Naive thymus-derived CD8-positive, alpha-beta T cell (primary cell): ENCODE measurements around the gene CALR. TPM values are rescaled to one million over a fixed set of nuclear protein-coding genes. Genes with fewer than 3 reads are reported as not detected.

Source experiments
- ATAC-seq, 2 donors: fragments of 150-1000 bp; cut with Tn5 transposase in 1 of 2; sonication (Bioruptor Pico), chemical (Tn5 transposase) in 1 of 2; 1 replicate in 1 of 2; 2 replicates in 1 of 2; pipeline ENCODE4 v1.10.0; 2021; ENCODE audit warnings: mild to moderate bottlenecking in 2 of 2, moderate library complexity in 2 of 2
- POLR2A ChIA-PET: fragments of 350-600 bp; sonication (Branson Sonifier 250); formaldehyde crosslinking; loops from one replicate; lab custom pipeline; 2021; ENCODE audit warnings: antibody characterized with exemption; lab: Charles Lee
- DNase-seq, 10 donors: peaks; one replicate each; pipeline versions ENCODE4 v3.0.0 to v3.0.0-alpha.2; 2020 to 2022
- H3K27ac Mint-ChIP-seq, 10 donors: one replicate each; pipeline ENCODE4 v1.8.0; 2020 to 2022; ENCODE audit warnings: mild to moderate bottlenecking in 10 of 10, mixed read lengths in 10 of 10, moderate library complexity in 4 of 10, inconsistent platforms in 1 of 10
- H3K27me3 Mint-ChIP-seq, 5 donors: one replicate each; pipeline ENCODE4 v1.8.0; 2021 to 2022; ENCODE audit warnings: mixed read lengths in 5 of 5
- H3K36me3 Mint-ChIP-seq, 3 donors: one replicate each; pipeline ENCODE4 v1.8.0; 2020 to 2022; ENCODE audit warnings: mixed read lengths in 3 of 3, mild to moderate bottlenecking in 2 of 3, inconsistent platforms in 1 of 3
- H3K4me1 Mint-ChIP-seq, 4 donors: one replicate each; pipeline ENCODE4 v1.8.0; 2021 to 2022; ENCODE audit warnings: mixed read lengths in 4 of 4
- H3K4me3 Mint-ChIP-seq, 10 donors: one replicate each; pipeline ENCODE4 v1.8.0; 2020 to 2022; ENCODE audit warnings: mild to moderate bottlenecking in 10 of 10, mixed read lengths in 10 of 10, moderate library complexity in 6 of 10, inconsistent platforms in 1 of 10
- H3K9me3 Mint-ChIP-seq, 9 donors: one replicate each; pipeline ENCODE4 v1.8.0; 2020 to 2022; ENCODE audit warnings: mixed read lengths in 9 of 9, mild to moderate bottlenecking in 3 of 9, inconsistent platforms in 1 of 9, moderate library complexity in 1 of 9
- polyA plus RNA-seq, 3 donors: library from polyadenylated mRNA; unstranded; fragments of 300-500 nt; fragmentation: Illumina TruSeq; gene quantifications; one replicate each; pipeline ENCODE4 v1.2.3, GENCODE V29; 2021
- total RNA-seq, 8 experiments: library from RNA in 2 of 8; stranded (reverse) in 2 of 8; gene quantifications; one replicate each; pipeline ENCODE4 v1.2.3 and lab custom pipeline; 2021 to 2026

The CALR gene
- total and polyA plus RNA-seq, 5 experiments from 2014 or later = 135 to 463 (median 190) TPM

DNA sequence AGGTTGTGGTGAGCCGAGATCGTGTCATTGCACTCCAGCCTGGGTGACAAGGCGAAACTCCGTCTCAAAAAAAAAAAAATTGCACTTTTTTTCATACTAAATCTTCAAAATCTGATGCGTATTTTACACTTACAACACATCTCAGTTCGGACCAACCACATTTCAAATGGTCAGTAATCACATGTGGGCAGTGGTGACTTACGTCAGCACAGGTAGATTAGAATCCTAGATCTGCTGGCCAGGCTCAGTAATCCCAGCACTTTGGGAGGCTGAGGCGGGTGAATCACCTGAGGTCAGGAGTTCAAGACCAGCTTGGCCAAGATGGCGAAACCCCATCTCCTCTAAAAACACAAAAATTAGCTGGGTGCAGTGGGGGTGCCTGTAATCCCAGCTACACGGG, 3.3 kb upstream of the CALR start:
- no peak overlapping the region for H3K27ac Mint-ChIP-seq
- H3K4me1 Mint-ChIP-seq = peaks cover 30 to 63% (median 59%) of the 10 kb centered on the region in 4 donors
- peak overlapping the region in 5 of 10 donors; percentile 5 to 33 (median 24) for H3K4me3 Mint-ChIP-seq
- no peak for DNase-seq
- H3K9me3 Mint-ChIP-seq = no peaks in the 10 kb centered on the region
- no peaks in the 10 kb centered on the region for H3K27me3 Mint-ChIP-seq
- POLR2A ChIA-PET = interaction anchor here (0.9 to 6.0 kb wide), 3 partner anchors 17 to 183 kb away, joined by 3 to 122 read pairs (median 37); partner anchors contain the start of genes GCDH, NACC1 and SYCE2
- no peak for ATAC-seq
- peaks cover 4 to 23% (median 4%) of the 10 kb centered on the region in 3 donors for H3K36me3 Mint-ChIP-seq

DNA sequence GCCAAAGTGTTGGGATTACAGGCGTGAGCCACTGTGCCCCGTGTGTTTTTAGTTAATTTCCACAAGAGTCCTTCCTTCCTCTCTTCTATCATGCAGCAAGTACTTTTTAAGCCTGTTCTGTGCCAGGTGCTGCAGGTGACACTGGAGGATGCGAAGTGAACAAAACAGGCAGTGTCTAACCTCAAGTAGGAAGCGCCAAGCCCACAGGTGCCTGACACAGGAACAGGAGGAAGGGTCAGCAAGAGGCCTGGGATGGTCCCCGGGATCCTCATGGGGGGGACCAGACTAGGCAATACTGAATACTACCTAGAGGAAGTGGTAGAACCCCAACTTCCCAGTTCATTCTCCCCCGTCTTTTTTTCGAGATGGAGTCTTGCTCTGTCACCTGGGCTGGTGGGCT, 1.8 kb upstream of the CALR start:
- peak overlapping the region in 9 of 10 donors; percentile 1 to 94 (median 74) for H3K27ac Mint-ChIP-seq
- no peak for DNase-seq
- no peaks in the 10 kb centered on the region for H3K9me3 Mint-ChIP-seq
- peaks cover 36 to 68% (median 66%) of the 10 kb centered on the region in 4 donors for H3K4me1 Mint-ChIP-seq
- peak overlapping the region in 9 of 10 donors; percentile 30 to 97 (median 50) for H3K4me3 Mint-ChIP-seq
- ATAC-seq = no peak
- H3K36me3 Mint-ChIP-seq = peaks cover 5 to 32% (median 8%) of the 10 kb centered on the region in 3 donors
- no peaks in the 10 kb centered on the region for H3K27me3 Mint-ChIP-seq
- POLR2A ChIA-PET = interaction anchor here (1.2 to 3.3 kb wide), 3 partner anchors 22 to 154 kb away, joined by 3 to 56 read pairs (median 8); partner anchors contain the start of genes GCDH and KLF1

DNA sequence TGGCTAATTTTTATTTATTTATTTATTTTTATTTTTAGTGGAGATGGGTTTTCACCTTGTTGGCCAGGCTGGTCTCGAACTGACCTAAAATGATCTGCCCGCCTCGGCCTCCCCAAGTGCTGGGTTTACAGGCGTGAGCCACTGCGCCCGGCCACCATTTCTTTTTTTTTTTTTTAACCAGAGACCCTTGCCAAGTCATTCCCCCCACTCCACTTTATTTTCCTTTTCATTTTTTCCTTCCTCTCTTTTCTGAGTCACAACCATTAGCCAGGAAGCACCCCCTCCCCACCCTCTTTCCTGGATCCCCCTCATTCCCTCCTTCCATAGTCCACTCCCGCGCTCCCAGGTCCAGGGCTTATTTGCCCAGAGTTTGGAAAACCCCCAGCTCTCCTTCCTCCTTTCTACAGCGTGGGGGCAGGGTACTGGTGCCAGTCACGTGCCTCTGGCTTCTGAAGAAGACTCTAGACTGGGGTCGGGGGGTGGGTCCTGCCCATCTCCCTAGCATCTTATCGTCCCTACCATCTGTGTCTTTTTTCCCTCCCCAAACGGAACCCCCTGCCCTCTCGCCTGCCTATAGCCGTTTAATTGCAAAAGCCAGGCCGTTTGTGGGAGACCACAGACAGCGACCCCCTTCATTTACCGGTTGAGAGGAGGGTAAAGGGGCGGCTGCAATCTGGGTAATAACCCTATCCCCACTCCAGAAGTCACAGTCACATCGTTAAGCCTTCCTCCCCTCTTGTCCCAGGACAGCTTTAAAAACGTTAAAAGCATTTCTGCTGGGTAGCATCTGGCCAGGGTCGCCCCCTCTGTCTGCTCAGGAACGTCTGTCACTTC, 1.1 kb upstream of the CALR start:
- peaks cover 5 to 40% (median 10%) of the 10 kb centered on the region in 3 donors for H3K36me3 Mint-ChIP-seq
- ATAC-seq (no peak), DNase-seq (no peak)
- H3K27ac Mint-ChIP-seq = peak overlapping the region; percentile 57 to 99 (median 96)
- peak overlapping the region; percentile 97 to 100 (median 98) for H3K4me3 Mint-ChIP-seq
- H3K27me3 Mint-ChIP-seq = no peaks in the 10 kb centered on the region
- H3K9me3 Mint-ChIP-seq = no peaks in the 10 kb centered on the region
- peaks cover 34 to 71% (median 66%) of the 10 kb centered on the region in 4 donors for H3K4me1 Mint-ChIP-seq
- POLR2A ChIA-PET = interaction anchor here (0.6 to 3.3 kb wide), 14 partner anchors 10 to 168 kb away, joined by 3 to 56 read pairs (median 6); partner anchors contain the start of genes GADD45GIP1, GCDH, JUNB and KLF1

DNA sequence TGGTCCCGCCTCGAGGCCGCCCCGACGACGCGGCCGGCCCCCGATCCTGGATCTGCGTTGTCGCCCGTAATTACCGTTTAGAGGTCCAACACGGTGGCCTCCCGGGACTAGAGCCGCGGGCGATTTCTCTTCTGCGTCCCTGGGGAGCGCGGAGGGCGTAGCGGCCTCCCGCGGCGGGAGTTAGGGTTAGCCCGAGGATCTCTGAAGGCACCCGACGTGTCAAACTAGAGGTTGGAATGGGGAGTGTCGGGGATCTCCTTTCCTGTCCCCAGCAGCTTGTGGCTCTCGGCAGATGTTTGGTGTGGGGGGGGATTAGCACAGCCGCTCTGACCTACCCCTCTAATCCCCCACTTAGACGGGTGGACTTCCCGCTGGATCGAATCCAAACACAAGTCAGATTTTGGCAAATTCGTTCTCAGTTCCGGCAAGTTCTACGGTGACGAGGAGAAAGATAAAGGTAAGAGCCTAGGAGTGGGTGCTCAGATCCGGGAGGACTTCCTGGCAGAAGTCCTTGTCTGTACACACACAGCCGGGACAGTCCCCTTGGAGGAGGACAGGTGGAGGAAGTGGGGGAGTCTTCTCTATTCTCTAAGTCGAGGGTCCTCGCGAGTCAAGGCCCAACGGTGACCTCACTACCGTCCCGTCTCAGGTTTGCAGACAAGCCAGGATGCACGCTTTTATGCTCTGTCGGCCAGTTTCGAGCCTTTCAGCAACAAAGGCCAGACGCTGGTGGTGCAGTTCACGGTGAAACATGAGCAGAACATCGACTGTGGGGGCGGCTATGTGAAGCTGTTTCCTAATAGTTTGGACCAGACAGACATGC, 581 bp downstream of the CALR start:
- H3K4me1 Mint-ChIP-seq = peaks cover 27 to 70% (median 61%) of the 10 kb centered on the region in 4 donors
- H3K27ac Mint-ChIP-seq = peak overlapping the region; percentile 94 to 99 (median 96)
- POLR2A ChIA-PET = interaction anchor here (0.8 to 3.3 kb wide), 8 partner anchors 9 to 161 kb away, joined by 3 to 56 read pairs (median 8); partner anchors contain the start of genes GADD45GIP1, GCDH, JUNB and KLF1
- H3K9me3 Mint-ChIP-seq = no peaks in the 10 kb centered on the region
- peak overlapping the region; percentile 97 to 100 (median 98) for H3K4me3 Mint-ChIP-seq
- H3K36me3 Mint-ChIP-seq = peaks cover 5 to 52% (median 16%) of the 10 kb centered on the region in 3 donors
- DNase-seq (peak in 6 of 10 donors; percentile 15 to 70 (median 32)), ATAC-seq (peak; percentile 23 to 28)
- H3K27me3 Mint-ChIP-seq = no peaks in the 10 kb centered on the region

DNA sequence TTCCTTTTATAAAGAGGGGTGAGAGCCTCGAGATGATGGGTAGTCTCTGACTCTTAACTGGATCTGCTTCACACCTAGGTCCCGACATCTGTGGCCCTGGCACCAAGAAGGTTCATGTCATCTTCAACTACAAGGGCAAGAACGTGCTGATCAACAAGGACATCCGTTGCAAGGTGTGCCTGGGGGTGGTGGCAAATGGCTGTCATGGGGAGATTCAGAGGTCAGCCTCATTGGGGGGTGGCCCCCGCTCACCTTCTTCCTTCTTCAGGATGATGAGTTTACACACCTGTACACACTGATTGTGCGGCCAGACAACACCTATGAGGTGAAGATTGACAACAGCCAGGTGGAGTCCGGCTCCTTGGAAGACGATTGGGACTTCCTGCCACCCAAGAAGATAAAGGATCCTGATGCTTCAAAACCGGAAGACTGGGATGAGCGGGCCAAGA, 1.6 kb downstream of the CALR start:
- Mint-ChIP-seq H3K36me3 (peaks cover 5 to 58% (median 16%) of the 10 kb centered on the region in 3 donors), H3K4me1 (peaks cover 27 to 74% (median 65%) of the 10 kb centered on the region in 4 donors)
- POLR2A ChIA-PET = interaction anchor here (0.8 to 3.3 kb wide), 6 partner anchors 8 to 160 kb away, joined by 3 to 56 read pairs (median 6); partner anchors contain the start of genes GADD45GIP1, GCDH, KLF1 and SYCE2

DNA sequence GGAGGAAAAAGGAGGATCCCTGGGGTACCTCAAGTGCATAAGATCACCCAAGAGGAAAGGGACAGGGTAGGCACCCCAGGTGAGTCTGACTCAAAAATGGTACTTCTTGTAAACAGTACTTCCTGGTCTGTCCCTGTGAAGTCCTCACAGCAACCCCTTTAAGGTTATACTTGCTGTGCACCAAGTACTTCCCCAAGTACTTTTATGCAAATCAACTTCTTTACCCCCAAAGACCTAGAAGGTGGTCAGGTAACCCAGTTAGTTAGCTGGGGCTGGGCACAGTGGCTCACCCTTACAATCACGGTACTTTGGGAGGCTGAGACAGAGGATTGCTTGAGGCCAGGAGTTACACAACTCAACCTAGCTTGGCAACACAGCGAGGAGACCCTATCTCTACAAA, 2.5 kb downstream of the CALR start:
- Mint-ChIP-seq H3K27me3 (peaks cover 0 to 2% (median 0%) of the 10 kb centered on the region in 5 donors), H3K4me3 (peak overlapping the region; percentile 40 to 100 (median 74)), H3K36me3 (peaks cover 5 to 63% (median 16%) of the 10 kb centered on the region in 3 donors), H3K9me3 (no peaks in the 10 kb centered on the region), H3K27ac (peak overlapping the region; percentile 14 to 99 (median 90)), H3K4me1 (peaks cover 33 to 81% (median 73%) of the 10 kb centered on the region in 4 donors)
- DNase-seq (no peak), ATAC-seq (no peak)
- POLR2A ChIA-PET = interaction anchor here (0.6 to 1.1 kb wide), 4 partner anchors 13 to 259 kb away, joined by 3 to 6 read pairs (median 4); partner anchors contain the start of genes DHPS and SYCE2

More for the DNA sequence above, 1.6 kb downstream of the CALR start:
- peak overlapping the region; percentile 97 to 100 (median 98) for H3K4me3 Mint-ChIP-seq
- H3K27me3 Mint-ChIP-seq = no peaks in the 10 kb centered on the region
- H3K27ac Mint-ChIP-seq = peak overlapping the region; percentile 51 to 99 (median 96)
- no peaks in the 10 kb centered on the region for H3K9me3 Mint-ChIP-seq
- DNase-seq = no peak
- no peak for ATAC-seq

DNA sequence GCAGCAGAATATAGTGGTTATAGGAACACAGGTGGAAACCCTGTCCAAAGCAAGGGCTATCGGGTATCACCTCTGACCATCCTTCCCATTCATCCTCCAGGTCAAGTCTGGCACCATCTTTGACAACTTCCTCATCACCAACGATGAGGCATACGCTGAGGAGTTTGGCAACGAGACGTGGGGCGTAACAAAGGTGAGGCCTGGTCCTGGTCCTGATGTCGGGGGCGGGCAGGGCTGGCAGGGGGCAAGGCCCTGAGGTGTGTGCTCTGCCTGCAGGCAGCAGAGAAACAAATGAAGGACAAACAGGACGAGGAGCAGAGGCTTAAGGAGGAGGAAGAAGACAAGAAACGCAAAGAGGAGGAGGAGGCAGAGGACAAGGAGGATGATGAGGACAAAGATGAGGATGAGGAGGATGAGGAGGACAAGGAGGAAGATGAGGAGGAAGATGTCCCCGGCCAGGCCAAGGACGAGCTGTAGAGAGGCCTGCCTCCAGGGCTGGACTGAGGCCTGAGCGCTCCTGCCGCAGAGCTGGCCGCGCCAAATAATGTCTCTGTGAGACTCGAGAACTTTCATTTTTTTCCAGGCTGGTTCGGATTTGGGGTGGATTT, 5.1 kb downstream of the CALR start:
- H3K4me3 Mint-ChIP-seq = peak overlapping the region in 7 of 10 donors; percentile 6 to 75 (median 37)
- no peaks in the 10 kb centered on the region for H3K9me3 Mint-ChIP-seq
- H3K27me3 Mint-ChIP-seq = peaks cover 0 to 2% (median 0%) of the 10 kb centered on the region in 5 donors
- H3K4me1 Mint-ChIP-seq = peaks cover 26 to 75% (median 62%) of the 10 kb centered on the region in 4 donors
- POLR2A ChIA-PET = interaction anchor here (1.0 to 1.5 kb wide), 4 partner anchors 10 to 52 kb away, joined by 3 to 8 read pairs (median 4); partner anchors contain the start of genes FARSA, GADD45GIP1 and GCDH
- no peak for ATAC-seq
- H3K27ac Mint-ChIP-seq = peak overlapping the region in 8 of 10 donors; percentile 47 to 92 (median 74)
- DNase-seq = no peak
- H3K36me3 Mint-ChIP-seq = peaks cover 5 to 72% (median 18%) of the 10 kb centered on the region in 3 donors

DNA sequence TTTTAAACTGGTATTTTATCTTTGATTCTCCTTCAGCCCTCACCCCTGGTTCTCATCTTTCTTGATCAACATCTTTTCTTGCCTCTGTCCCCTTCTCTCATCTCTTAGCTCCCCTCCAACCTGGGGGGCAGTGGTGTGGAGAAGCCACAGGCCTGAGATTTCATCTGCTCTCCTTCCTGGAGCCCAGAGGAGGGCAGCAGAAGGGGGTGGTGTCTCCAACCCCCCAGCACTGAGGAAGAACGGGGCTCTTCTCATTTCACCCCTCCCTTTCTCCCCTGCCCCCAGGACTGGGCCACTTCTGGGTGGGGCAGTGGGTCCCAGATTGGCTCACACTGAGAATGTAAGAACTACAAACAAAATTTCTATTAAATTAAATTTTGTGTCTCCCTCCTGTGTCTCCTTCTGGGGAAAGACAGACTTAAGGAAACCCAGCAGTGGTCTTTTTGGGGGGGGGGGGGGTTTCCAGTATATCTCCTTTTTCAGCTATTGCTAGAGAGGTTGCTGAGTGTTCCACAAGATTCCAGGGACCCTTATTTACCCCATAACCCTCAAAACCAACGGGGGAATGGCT, 5.8 kb downstream of the CALR start:
- no peak for DNase-seq
- Mint-ChIP-seq H3K4me1 (peaks cover 22 to 71% (median 57%) of the 10 kb centered on the region in 4 donors), H3K9me3 (no peaks in the 10 kb centered on the region), H3K36me3 (peaks cover 5 to 75% (median 18%) of the 10 kb centered on the region in 3 donors), H3K27ac (peak overlapping the region in 8 of 10 donors; percentile 59 to 99 (median 93)), H3K4me3 (peak overlapping the region in 3 of 10 donors; percentile 24 to 99 (median 38)), H3K27me3 (peaks cover 0 to 2% (median 0%) of the 10 kb centered on the region in 5 donors)
- ATAC-seq = no peak
- POLR2A ChIA-PET = interaction anchor here (0.6 to 1.5 kb wide), 4 partner anchors 11 to 53 kb away, joined by 3 to 8 read pairs (median 4); partner anchors contain the start of genes FARSA, GADD45GIP1 and GCDH

DNA sequence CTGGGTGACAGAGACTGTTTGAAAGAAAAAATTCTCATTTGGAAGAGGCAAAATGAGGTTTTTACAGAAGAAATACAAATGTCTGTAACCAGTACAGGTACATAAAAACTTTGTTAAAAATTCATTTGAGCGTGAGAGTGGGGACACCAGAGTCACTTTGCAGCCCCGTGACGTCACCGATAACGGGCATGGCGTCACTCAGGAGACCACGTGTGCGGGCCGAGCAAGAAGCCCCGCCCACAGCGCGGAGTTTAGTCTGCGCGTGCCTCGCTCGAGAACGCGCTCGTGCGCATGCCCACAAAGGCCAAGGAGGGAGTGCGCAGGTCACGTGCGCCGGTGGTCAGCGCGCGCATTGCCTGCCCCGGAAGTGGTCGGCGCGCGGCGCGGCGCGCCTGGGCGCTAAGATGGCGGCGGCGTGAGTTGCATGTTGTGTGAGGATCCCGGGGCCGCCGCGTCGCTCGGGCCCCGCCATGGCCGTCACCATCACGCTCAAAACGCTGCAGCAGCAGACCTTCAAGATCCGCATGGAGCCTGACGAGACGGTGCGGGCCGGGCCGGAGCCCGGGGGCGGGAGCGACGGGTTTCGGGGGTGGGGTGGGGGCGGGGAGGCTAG, 7.2 kb downstream of the CALR start, which contains the start of gene RAD23A:
RAD23A (plus strand) TSS at position 384 of the 613 bp plus-strand sequence; CDS start at position 471, 87 bp downstream.
- H3K36me3 Mint-ChIP-seq = peaks cover 0 to 75% (median 18%) of the 10 kb centered on the region in 3 donors
- POLR2A ChIA-PET = interaction anchor here (0.9 to 1.8 kb wide), 6 partner anchors 10 to 173 kb away, joined by 3 to 14 read pairs (median 5); partner anchors contain the start of genes FARSA, GADD45GIP1, NACC1 and SYCE2
- peak; percentile 96 to 99 (median 98) for DNase-seq

More for the DNA sequence above, 7.2 kb downstream of the CALR start, which contains the start of gene RAD23A:
- Mint-ChIP-seq H3K9me3 (no peaks in the 10 kb centered on the region), H3K4me1 (peaks cover 16 to 59% (median 48%) of the 10 kb centered on the region in 4 donors), H3K27me3 (peaks cover 0 to 2% (median 0%) of the 10 kb centered on the region in 5 donors), H3K27ac (peak within 1 kb of the TSS; percentile 90 to 99 (median 96)), H3K4me3 (peak within 1 kb of the TSS; percentile 86 to 99 (median 92))
- peak; percentile 80 to 84 for ATAC-seq
